Lower lobe of right lung (tissue), 2 donors: ENCODE results near the gene TENM4. TPM values are rescaled to one million over a fixed set of nuclear protein-coding genes. Genes with fewer than 3 reads are reported as not detected.

Experiments used
- ATAC-seq, 2 donors: fragments of 200-7000 bp; cut with Tn5 transposase; one replicate each; pipeline ENCODE4 v1.9.1; 2020 to 2022; ENCODE audit warnings: mild to moderate bottlenecking in 2 of 2, moderate library complexity in 2 of 2
- DNase-seq: peaks from one replicate; pipeline ENCODE4 v3.0.0-alpha.2; 2020
- H3K27ac ChIP-seq: fragments of 200-600 bp; one replicate; pipeline ENCODE4 v1.8.0; 2022
- H3K27me3 ChIP-seq: fragments of 200-600 bp; one replicate; pipeline ENCODE4 v1.8.0; 2022; ENCODE audit warnings: low read depth
- H3K36me3 ChIP-seq: fragments of 200-600 bp; one replicate; pipeline ENCODE4 v1.8.0; 2022; ENCODE audit warnings: mild to moderate bottlenecking
- H3K4me1 ChIP-seq: fragments of 200-600 bp; one replicate; pipeline ENCODE4 v1.8.0; 2022
- H3K4me3 ChIP-seq: fragments of 200-600 bp; one replicate; pipeline ENCODE4 v1.8.0; 2022; ENCODE audit warnings: mild to moderate bottlenecking
- H3K9me3 ChIP-seq: fragments of 200-600 bp; one replicate; pipeline ENCODE4 v1.8.0; 2022
- intact Hi-C: fragments of 100-400 bp; cut with DNase I; formaldehyde crosslinking; loops from one replicate; pipeline ENCODE4 v1.11.0; 2022
- total RNA-seq: library from RNA; stranded (reverse); fragmentation: NEBNext Ultra II Directional; extraction: Animal tissue kit (Norgen Biotek cat#: 25700); gene quantifications from one replicate; pipeline ENCODE4 v1.2.1, GENCODE V29; 2021
- TF ChIP-seq, protein P1 (sequence below): fragments of 200-600 bp; IDR thresholded peaks from one replicate; pipeline ENCODE4 v1.8.0; 2022; ENCODE audit warnings: antibody characterized with exemption, mild to moderate bottlenecking
- donor health status: DM: no; HTN: yes; CAD: no; lungs with severe emphysema.

TENM4 gene
- total RNA-seq, 1 donor from 2014 or later: 1.1 TPM

GRCh38 chr11:79427611-79428327 lies 13.1 kb downstream of the TENM4 start:
- DNase-seq: no peak
- H3K27me3 ChIP-seq: no peaks in the 10 kb centered on the region
- no peak overlapping the region for H3K4me3 ChIP-seq
- intact Hi-C loops: no loop called here
- no peaks in the 10 kb centered on the region for H3K36me3 ChIP-seq
- TF ChIP-seq, protein P1, sequence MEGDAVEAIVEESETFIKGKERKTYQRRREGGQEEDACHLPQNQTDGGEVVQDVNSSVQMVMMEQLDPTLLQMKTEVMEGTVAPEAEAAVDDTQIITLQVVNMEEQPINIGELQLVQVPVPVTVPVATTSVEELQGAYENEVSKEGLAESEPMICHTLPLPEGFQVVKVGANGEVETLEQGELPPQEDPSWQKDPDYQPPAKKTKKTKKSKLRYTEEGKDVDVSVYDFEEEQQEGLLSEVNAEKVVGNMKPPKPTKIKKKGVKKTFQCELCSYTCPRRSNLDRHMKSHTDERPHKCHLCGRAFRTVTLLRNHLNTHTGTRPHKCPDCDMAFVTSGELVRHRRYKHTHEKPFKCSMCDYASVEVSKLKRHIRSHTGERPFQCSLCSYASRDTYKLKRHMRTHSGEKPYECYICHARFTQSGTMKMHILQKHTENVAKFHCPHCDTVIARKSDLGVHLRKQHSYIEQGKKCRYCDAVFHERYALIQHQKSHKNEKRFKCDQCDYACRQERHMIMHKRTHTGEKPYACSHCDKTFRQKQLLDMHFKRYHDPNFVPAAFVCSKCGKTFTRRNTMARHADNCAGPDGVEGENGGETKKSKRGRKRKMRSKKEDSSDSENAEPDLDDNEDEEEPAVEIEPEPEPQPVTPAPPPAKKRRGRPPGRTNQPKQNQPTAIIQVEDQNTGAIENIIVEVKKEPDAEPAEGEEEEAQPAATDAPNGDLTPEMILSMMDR: no peak
- H3K27ac ChIP-seq: no peak overlapping the region
- no peak for ATAC-seq
- H3K4me1 ChIP-seq: no peaks in the 10 kb centered on the region
- no peaks in the 10 kb centered on the region for H3K9me3 ChIP-seq

GRCh38 chr11:79427126-79427525 lies 13.7 kb downstream of the TENM4 start:
- Histone ChIP-seq H3K27me3 (no peaks in the 10 kb centered on the region), H3K36me3 (no peaks in the 10 kb centered on the region), H3K4me3 (no peak overlapping the region), H3K27ac (no peak overlapping the region), H3K4me1 (no peaks in the 10 kb centered on the region), H3K9me3 (no peaks in the 10 kb centered on the region)
- ATAC-seq (no peak), DNase-seq (no peak)
- intact Hi-C loops: no loop called here
- TF ChIP-seq, protein P1: no peak

GRCh38 chr11:79425463-79425862 lies 15.4 kb downstream of the TENM4 start:
- Histone ChIP-seq H3K4me3 (no peak overlapping the region), H3K27ac (no peak overlapping the region), H3K9me3 (no peaks in the 10 kb centered on the region), H3K36me3 (no peaks in the 10 kb centered on the region), H3K4me1 (no peaks in the 10 kb centered on the region), H3K27me3 (no peaks in the 10 kb centered on the region)
- no peak for DNase-seq
- intact Hi-C loops: no loop called here
- TF ChIP-seq, protein P1: no peak
- no peak for ATAC-seq

GRCh38 chr11:79423736-79424135 lies 17.1 kb downstream of the TENM4 start:
- Histone ChIP-seq H3K36me3 (no peaks in the 10 kb centered on the region), H3K4me3 (no peak overlapping the region), H3K9me3 (no peaks in the 10 kb centered on the region), H3K27me3 (no peaks in the 10 kb centered on the region), H3K27ac (no peak overlapping the region), H3K4me1 (no peaks in the 10 kb centered on the region)
- DNase-seq (no peak), ATAC-seq (no peak)
- intact Hi-C loops: no loop called here
- TF ChIP-seq, protein P1: no peak

GRCh38 chr11:79422866-79423265 lies 18.0 kb downstream of the TENM4 start:
- DNase-seq (no peak), ATAC-seq (no peak)
- H3K27me3 ChIP-seq: no peaks in the 10 kb centered on the region
- TF ChIP-seq, protein P1: no peak
- H3K36me3 ChIP-seq: no peaks in the 10 kb centered on the region
- no peaks in the 10 kb centered on the region for H3K4me1 ChIP-seq
- H3K9me3 ChIP-seq: no peaks in the 10 kb centered on the region
- H3K4me3 ChIP-seq: no peak overlapping the region
- intact Hi-C loops: no loop called here
- H3K27ac ChIP-seq: no peak overlapping the region
